Cerebellar cortex (tissue), 1 donor: Measurements from ENCODE around the gene PURB.
"Not testable (repeated sequence)": the region's sequence is repeated elsewhere in the genome, so short reads cannot be mapped to it uniquely, and the experiment has no call there.

Experiments
- DNase-seq: peaks from one replicate; pipeline ENCODE4 v3.0.0-alpha.2; 2015; ENCODE audit warnings: low spot score

Gene PURB

DNA sequence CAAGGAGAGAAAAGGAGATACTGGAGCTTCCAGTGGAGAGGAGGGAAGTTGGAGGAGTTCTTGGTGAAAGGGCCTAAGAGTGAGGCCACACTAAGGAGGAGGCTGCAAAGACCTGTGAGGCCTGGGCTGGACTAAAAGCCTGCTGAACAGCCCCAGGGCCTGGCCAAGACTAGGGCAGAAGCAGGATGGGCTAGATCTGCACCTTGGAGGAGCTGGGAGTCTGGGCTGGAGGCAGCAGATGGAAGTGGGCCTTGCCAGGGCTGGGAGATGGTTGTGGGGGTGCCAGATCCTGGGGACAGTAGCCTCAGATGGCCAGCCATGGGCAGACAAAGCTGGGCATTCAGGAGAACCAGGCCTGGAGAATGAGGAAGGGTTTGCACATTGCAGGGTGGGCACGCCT, 6.5 kb upstream of the PURB start:
- peak; percentile 67 for DNase-seq

DNA sequence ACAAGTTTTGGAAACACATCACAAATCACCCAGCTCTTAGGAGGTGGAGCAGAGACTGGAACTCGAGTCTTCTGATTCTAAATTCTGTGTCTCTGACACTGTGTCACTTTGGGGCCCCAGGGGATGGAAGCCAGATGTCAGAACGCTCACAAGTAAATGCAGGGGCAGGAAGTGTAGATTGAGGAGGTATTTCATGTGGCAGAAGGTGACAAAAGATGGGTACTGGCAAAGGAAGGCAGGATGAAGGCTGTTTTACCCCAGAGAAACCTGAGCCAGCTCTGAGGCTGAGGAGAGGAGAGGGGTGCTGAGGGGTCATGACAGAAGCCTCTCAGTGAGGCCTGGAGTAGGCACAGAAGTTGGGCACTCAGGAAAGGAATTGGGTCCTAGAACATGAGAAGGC, 6.0 kb upstream of the PURB start:
- DNase-seq = no peak

DNA sequence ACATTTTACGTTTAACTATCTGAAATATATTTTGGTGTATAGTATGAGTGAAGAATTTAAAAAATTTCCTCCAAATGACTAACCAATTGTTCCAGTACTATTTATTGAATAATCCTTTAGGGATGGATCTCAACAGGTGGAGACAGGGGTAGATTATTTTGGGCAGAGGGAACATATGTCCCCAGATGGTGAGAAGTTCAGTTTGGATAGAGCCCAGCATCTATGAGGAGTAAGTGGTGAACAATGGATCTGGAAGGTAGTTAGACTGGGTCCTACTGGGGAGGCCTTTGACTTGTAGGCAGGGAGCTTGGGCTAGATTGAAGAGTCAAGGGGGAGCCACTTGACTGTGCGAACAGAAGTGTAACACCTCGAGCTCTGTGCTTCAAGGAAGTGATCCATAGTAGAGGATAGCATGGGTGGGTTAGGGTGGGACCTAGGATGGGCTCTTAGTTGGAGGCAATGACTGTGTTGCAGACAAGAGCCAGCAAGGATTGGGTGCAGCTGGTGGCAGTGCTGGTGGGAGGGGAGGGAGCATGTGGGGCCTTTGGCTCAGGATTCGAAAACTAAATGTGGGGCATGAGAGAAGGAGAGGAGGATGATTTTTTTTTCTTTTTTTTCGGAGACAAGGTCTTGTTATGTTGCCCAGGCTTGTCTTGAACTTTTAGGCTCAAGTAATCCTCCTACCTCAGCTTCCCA, 3.9 kb upstream of the PURB start:
- DNase-seq = no peak

DNA sequence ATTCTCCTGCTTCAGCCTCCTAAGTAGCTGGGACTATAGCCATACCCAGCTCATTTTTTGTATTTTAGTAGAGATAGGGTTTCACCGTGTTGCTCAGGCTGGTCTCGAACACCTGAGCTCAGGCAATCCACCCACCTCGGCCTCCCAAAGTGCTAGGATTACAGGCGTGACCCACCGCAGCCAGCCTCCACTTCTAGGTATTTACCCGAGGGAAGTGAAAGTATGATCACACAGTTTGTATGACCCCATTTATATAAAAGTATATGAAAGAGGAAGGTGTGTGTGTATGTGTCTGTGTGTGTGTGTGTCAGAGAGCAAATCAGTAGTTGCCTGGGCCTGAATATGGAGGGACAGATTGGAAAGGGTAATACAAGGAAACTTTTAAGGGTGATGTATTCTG, 2.0 kb upstream of the PURB start:
- no peak for DNase-seq

DNA sequence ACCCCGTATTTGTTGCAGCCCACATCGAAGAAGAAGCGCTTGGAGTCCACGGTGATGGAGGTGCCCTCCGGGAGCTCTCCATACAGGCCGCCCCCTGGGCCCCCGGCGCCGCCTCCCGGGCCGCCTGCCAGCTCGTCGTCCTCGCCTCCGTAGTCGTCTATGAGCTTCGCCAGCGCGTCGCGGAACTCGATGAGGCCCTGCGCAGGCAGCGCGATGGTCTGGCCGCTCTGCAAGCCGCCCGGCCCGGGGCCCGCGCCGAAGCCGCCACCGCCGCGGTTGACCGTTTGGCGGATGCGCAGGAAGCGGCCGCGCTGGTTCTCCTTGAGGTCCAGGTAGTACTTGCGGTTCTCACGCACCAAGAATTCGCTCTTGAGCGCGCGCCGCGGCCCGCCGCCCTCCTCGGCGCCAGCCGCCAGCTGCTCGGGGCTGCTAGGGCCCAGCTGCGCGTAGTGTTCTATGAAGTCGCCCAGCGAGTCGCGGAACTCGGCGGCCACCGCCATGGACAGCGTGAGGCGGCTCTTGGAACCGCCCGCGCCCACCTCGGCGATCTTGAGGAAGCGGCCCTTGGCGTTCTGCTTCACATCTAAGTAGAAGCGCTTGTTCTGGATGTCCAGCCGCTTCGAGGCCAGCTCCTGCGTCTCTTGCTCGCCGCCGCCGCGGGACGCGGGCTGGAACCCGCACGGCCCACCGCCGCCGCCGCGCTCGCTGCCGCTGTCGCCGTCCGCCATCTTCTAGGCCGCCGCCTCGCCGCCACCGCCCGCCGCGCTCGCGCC, 523 bp downstream of the PURB start:
- peak; percentile 25 for DNase-seq

DNA sequence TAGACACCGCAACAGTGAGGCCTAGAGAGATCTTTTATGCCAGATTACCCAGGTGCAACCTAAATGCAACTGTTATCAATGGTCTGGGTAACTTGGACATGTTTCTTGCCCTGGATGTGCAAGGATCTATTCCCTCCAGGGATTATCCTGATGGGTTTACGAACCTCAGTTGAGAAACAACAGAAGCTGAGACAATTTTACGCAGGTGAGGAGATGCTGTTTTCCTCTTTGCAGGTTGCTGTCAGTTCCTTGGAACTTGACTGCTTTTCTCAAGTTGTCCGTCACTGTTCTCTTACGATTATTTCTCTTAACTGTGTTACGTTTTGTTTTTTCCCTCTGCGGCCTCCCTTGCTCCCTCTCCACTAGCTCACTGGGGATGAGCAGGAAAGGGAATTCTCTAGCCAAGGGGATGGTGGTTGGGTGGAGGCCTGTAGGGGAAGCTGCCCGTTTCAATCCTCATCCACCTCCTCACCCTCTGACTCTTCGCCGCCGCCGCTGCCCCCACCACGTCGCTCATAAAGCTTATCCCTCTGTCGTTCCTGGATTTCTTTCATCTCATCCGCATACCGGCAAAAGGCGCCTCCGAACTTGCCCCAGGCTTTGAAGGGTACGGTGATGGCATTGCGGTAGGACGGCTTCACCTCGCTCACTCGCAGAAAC, 1.2 kb downstream of the PURB start:
- no peak for DNase-seq

DNA sequence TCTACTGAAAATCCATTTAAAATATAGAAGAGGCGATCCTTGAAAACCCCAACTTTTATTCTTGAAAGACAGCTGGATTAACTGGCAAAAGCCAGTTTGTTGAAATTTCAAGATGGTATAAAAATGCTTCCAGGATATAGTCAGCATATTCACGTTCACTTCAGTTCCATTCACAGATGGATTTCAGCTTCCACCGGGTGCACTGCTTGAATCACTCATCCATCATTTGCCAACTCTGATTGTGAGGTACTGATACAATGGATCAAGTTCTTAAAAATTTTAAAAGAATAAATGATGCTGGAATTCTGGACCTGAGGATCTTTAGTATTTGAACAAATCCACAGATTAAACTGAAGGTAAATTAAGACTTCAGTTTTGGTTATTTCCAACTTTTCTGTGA, 2.4 kb downstream of the PURB start:
- no peak for DNase-seq

DNA sequence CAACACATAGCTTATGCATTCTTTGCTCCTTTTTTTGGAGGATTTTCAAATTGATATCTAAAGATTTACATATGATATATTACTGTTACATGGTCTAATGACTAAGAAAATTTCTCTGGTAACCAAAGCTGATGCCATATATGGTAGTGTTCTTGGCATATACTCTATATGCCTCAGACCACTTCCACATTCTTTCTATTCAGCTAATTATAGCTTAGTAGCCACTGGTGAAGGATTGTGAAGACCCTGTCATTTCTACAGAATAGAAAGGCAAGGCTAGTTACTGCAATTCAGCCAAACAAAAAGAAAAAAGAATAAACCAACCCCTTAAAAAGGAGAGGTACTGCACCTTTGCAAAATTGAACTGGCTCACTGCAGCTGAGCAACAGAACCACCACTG, 3.7 kb downstream of the PURB start:
- DNase-seq = no peak

DNA sequence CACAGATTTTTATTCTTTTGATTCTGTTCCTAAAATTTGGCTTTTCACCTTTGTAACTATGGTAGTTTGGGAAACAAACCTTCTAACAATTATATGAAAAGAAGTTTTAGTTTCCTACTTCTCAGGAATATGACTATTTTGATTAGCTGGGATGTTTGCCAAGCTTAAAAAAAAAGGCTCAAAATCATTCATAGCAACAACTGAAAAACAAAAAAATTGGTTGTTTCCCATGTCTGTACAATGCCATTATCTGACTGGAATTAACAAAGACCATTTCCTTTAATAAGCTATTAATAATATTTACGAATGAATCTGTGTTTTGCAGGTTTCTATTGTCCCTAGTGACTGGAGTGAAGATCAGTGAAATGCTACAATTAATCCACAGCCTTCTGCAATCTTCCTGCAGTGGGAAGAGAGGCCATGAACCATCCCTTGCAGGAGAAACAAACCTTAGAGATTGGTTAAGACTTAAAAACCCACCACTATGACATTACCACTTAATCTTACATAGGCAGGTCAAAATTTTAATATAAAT, 4.2 kb downstream of the PURB start:
- no peak for DNase-seq

DNA sequence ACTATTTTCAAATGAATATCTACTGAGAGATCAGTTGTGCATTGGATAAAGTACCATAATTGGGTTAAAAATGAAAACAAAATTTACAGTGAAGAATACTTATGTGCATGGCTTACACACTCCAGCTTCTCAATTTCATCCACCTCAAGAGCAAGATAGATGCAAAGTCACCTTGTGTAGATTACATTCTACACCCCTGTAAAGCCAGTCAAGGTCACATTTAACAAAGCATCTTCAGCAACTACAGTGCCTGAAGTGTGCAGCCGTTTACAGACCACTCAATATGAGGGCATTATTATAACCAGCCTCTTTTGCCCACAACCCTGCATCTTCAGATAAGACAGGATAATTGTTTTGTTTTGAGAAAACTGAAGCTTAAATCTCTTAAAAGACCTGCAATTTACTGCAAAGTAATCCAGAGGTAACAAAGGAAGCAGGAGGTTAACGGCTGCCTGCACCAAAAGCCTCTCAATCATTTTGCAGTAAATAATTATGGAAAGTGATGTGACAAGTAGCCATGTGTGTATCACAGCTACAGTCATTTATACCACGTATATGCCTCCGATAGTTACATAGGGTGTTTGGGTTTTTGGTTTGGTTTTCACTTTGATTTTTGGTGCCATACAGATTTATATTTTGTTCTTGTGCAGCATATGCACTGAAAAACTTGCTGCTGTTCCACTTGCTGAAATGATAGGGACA, 4.9 kb downstream of the PURB start:
- no peak for DNase-seq

DNA sequence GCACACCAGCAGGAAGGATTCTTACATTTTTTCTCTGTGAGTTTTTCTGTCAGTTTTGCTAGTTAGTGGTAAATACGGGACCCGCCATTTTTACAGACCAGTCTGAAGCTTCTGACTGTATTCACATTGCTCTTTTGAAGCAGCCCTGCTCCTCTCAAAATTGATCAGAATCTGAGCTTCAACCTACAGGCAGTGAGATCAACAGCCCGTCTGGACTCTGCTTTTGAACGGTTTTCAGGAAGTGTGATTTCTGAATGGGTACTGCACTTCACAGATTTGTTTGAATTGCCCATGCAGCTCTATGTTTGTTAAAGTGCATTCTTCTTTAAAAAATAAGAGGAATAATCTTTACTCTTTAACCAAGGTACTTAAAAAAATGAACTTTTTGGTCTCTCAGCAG, 8.9 kb downstream of the PURB start:
- DNase-seq = no peak

DNA sequence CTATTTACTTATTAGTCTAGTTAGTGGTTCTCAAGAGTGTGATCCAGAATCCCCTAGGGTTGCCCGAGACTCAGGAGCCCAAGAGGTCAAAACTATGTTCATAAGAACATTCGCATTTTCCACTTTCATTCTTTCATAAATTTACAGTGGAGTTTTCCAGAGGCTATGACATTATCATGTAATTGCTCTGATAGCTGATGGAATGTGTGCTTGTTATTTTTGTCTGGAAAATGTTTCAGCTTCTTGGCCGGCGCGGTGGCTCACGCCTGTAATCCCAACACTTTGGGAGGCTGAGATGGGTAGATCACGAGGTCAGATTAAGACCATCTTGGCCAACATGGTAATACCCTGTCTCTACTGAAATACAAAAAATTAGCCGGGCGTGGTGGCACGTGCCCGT, 10.1 kb downstream of the PURB start:
- DNase-seq = no peak

DNA sequence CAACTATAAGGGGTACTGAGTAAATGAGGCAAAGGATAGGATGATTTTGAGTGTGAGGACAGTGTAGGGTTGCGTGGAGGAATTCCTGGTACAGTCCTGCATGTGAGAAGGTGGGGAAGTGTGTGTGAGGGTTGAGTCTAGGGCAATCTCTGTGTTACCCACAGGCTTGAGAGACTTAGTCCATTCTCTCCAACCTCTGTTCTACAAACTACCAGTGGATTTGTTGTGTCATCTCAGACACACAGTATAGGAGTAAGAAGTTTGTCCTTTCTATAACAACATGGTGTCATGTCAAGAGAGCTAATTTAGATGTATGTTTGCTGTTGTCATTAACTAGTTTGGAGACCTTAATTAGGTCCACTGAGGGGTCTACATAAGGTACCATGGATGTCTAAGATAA, 12.5 kb downstream of the PURB start:
- no peak for DNase-seq

DNA sequence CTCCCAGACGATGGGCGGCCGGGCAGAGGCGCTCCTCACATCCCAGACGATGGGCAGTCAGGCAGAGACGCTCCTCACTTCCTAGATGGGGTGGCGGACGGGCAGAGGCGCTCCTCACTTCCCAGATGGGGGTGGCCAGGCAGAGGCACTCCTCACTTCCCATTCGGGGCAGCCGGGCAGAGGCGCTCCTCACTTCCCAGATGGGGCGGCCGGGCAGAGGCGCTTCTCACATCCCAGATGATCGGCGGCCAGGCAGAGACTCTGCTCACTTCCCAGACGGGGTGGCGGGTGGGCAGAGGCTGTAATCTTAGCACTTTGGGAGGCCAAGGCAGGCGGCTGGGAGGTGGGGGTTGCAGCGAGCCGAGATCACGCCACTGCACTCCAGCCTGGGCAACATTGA, 13.4 kb downstream of the PURB start:
- DNase-seq = not testable (repeated sequence)

DNA sequence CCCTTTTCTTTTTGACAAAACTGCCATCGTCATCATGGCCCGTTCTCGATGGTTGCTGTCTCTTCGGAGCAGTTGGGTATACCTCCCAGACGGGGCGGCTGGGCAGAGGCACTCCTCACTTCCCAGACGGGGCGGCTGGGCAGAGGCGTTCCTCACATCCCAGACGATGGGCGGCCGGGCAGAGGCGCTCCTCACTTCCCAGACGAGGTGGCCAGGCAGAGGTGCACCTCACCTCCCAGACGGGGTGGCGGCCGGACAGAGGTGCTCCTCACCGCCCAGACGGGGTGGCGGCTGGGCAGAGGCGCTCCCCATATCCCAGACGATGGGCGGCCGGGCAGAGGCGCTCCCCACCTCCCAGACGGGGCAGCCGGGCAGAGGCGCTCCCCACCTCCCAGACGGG, 14.6 kb downstream of the PURB start:
- DNase-seq = not testable (repeated sequence)

DNA sequence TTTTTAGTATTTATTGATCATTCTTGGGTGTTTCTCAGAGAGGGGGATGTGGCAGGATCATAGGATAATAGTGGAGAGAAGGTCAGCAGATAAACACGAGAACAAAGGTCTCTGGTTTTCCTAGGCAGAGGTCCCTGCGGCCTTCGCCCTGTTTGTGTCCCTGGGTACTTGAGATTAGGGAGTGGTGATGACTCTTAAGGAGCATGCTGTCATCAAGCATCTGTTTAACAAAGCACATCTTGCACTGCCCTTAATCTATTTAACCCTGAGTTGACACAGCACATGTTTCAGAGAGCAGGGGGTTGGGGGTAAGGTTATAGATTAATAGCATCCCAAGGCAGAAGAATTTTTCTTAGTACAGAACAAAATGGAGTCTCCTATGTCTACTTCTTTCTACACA, 15.0 kb downstream of the PURB start:
- DNase-seq = not testable (repeated sequence)

DNA sequence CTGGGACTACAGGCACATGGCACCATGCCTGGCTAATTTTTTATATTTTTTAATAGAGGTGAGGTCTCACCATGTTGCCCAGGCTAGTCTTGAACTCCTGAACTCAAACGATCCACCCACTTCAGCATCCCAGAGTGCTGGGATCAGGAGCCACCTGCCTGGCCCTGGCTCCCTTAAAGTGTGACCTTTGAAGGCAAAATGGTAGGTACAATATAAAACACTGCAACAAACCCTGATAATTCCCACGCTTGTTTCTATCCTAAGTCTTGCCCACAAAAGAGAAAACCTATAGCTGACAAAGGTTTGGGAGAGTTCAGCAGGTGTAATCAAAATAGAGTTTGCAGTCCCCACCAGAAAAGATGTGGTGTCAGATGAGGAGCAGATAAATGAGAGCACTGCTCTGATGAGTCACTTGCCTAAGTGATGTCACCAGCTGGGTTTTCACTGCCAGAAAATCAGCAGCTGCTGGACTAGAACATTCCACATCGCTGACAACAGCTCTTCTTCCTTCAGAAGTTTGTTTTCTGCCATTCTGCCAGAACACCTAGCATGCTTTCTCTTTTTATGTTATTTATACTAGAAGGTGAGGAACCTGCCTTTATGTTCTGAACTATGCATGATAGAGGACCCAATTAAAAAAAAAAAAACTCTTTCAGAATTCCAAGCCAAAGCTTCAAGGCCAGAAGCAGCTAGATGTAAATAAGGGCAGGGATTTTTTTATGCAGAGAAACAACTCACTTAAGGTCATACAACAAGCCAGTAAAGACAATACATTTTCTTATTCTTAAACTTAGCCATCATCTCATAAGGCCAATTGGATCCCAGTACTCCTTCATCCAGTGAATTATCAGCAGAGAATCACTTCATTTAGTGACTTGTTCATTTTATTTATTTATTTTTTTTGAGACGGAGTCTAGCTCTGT, 18.0 kb downstream of the PURB start:
- no peak for DNase-seq

DNA sequence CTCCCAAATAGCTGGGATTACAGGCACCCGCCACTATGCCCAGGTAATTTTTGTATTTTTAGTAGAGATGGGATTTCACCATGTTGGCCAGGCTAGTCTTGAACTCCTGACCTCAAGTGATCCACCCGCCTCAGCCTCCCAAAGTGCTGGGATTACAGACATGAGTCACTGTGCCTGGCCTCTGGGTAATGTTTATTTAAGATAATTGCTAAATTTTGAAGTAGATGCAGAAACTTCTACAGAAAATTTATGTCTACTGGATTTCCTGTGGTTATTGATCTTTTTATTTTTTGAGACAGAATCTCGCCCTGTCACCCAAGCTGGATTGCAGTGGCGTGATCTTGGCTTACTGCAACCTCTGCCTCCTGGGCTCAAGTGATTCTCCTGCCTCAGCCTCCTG, 23.4 kb downstream of the PURB start:
- not testable (repeated sequence) for DNase-seq

DNA sequence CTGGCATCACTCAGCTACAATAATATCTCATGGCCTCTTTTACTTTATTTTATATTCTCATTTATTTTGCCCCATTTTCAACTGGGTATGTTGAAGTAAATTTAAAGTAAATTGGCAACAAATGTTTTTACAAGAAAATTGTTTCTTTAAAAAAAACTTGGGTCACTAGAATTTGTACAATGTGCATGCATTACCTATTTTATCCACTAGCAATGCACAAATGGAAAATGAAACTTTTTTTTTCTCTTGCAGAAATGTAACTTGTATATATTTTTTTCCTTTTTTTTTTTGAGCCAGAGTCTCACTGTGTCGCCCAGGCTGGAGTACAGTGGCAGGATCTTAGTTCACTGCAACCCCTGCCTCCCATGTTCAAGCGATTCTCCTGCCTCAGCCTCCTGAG, 27.2 kb downstream of the PURB start:
- no peak for DNase-seq

DNA sequence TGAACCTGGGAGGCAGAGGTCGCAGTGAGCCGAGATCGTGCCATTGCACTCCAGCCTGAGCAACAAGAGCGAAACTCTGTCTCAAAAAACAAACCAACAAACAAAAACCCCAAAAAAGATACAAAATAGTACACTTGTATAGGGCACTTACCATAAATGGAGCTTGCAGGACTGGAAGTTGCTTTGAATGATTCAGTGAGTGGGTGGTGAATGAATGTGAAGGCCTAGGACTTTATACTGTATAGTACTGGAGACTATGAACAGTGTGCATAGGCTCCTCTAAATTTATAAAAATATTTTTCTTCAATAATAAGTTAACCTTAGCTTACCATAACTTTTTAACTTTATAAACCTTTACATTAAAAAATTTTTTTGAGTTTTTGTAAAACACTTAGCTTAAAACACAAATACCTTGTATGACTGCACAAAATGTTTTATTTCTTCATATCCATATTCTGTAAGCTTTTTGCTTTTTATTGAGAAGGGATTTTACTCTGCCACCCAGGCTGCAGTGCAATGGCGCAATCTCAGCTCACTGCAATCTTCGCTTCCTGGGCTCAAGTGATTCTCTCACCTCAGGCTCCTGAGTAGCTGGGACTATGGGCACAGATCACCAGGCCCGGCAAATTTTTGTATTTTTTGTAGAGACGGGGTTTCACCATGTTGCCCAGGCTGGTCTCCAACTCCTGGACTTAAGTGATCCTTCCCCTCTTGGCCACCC, 30.5 kb downstream of the PURB start:
- no peak for DNase-seq

DNA sequence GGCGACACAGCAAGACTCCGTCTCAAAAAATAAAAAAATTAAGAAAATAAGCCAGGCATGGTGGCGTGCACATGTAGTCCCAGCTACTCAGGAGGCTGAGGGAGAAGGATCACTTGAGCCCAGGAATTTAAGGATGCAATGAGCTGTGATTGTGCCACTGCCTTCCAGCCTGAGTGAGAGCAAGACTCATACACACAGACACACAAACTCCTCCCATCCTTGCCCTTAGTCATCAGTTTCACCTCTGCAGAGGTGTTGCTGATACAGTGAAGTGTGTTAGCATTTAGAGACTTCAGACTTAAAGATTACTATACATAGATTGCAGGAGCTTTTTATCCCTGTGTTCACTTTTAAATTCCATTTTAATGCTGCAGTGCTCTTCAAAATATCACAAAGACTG, 31.9 kb downstream of the PURB start:
- no peak for DNase-seq
